Fibroblast of peridontal ligament (primary cell): ENCODE data around the gene COL19A1.

Experiments used
- DNase-seq: peaks from one replicate; pipeline ENCODE4 v3.0.0-alpha.2; 2010; ENCODE audit errors: extremely low read depth

Gene COL19A1

DNA sequence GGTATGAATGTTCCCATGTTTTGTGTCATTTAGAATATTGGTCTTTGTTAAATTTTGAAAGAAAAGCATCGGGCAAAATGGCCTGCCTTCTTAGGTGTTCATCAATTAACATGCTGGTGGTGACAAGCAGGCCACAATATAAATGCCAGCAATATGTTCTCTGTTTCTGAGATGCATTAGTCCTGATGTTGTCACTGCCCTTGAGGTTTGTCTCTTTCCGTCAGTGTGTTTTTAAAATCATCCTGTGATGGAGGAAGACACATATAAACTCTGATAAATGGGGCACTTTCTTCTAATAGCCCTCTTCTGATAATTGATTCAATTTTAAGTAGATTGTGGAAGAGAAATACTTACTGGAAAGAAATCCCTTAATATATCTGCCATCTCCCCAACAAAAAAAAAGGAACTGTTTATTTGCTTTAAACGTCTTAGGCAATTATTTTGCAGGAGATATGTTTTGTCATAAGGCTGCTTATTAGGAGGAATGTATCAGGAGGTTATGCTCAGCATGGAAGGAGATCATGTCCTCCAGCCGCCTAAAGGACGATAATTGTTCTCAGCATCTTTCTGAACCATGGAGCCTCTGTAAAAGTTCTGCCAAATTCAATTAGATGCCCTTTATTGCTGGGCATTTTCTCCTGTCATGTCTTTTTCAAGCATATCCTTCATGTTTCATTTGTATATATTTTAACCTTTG is 302.5 kb downstream of the COL19A1 start:
- DNase-seq: no peak

DNA sequence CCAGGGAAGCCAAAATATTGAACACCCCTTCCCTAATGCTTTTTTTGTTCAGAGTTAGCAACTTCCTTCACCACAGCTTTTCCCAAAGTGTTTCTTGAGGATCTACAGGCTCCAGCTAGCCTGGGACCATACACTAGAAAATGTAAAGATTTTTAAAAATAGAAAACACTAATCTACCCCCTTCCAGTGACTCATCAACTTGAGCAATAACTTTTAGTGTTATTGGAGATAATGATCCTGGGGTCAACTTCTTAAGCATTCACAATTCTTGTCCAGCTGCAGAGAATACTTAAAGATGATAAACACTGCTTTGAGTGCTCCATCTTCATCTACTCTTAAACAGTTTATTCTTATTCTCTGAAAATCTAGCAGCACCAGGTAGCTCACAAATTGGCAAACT is 304.9 kb downstream of the COL19A1 start:
- no peak for DNase-seq

DNA sequence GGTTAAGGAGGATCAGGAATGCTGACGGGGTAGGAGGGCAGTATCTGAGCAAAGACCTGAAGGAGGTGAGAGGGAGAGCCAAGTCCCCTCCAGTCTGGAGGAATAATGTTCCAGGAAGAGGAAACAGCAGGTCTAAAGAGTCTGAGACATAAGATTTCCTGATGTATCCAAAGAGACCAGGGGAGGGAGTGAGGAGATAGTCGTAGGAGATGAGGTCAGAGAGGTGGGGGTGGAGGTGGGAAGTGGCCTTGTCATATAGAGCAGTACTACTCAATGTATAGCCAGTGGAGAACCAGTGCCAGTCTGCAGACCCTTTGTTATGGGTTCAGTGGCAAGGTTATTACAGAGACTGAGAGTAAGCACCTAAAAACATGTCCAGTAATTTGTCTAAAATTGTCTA is 305.9 kb downstream of the COL19A1 start:
- no peak for DNase-seq

DNA sequence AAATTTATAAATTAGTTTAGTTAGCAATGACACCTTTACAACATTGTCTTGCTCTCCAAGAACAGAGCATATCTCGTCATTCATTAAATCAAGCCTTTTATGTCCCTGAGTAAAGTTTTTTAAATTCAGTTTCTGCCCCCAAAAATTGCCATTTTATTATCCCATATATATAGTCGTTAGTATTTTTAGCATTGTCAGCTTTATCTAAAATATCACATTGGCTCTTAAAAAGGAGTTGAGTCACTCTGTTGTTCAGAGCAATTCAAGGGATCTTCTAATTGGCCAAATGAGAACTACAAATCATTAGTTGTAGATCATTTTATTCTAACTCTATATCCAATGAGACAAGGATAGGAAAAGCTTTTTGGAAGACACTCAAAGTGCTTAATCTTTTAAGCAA is 309.4 kb downstream of the COL19A1 start:
- DNase-seq: no peak

DNA sequence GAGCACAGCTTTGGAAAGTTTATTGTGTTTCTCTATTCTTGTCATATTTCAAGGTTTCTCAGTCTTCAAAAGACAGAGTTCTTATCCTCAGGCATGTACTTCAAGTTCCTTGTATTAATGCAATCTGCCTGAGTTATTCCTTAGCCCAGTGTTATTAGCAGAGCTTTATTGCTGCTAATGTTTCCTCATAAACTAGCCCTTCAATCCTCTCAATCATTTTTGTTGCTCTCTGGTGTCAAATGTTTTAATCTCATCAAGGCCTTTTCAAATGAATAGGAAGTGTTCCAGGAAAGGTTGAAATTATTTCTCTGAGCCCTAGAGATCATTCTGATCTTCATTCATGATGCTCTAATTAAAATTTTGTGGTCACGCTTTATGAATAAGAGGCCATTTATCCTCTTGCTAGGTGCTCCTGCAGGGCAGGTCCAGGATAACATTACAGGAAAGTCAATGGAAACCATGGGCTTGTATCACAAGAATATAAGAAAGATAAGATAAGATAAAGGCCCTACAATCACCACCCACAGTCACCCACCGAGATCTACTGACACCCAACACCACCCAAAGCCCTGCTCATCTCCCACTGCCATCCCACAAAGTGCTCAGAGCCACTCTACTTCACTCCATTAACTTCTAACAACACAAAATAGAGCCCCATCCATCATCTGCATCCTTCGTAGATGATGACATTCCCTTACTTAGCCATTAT is 310.6 kb downstream of the COL19A1 start:
- no peak for DNase-seq

DNA sequence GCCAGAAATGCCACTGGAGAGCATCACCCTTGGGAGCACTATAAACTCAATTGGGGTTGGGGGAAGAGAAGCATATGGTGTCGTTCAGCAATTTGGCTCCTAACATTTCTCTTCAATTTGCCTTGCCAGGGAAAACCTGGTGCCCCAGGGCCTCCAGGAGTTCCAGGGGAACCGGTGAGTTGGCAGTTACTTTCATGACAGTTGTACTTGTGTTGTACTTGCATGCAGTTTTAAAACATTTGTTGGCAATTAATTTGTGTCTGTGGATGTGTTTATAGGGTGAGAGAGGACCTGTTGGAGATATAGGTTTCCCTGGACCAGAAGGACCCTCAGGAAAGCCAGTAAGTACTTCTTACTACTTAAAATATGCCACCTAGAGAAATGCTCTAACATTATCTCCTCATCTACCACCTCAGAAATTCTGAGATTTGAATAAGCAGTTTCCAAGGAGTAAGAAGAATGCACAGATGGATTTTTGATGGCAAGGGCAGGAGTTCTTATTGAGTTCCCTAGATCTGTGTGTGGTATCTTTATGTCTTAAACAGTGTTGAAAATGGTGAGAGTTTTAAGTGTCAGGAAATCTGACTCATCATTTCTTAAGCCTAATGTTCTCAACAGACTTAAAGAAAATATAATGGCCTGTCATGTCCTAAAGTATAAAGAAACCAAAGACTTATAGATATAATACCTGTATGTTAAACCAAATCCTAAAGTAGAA is 314.0 kb downstream of the COL19A1 start:
- no peak for DNase-seq

DNA sequence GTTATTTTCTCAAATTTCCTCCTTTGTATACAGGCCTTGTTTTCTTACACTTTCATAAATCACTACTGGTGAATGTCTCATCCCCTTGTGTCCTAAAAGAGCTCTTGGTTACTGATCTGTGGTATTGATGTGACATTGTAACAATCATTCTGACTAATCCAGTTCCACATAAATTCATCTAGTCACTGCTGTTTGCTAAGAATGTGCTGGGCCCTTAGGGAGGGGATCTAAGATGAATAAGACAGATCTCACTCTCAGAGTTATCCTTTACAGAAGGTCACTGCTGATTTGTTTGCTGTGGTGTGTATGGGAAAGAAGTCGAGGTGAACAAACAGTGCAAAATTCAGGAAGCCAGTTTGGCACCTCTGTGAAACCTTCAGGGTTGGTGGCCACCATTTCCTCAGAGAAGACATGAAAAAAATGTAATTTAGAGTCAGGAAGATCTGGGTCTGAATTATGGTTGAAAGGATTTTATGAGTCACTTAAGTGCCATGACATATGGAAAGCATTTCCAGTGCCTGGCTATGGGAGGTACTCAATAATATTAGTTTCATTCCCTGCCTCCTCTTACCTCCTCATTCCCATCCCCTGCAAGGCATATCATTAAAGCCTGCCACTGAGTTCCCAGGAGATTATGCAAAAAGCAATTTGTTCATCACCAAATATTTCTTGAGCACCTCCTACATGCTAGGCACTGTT is 314.7 kb downstream of the COL19A1 start:
- peak; percentile 6 for DNase-seq

DNA sequence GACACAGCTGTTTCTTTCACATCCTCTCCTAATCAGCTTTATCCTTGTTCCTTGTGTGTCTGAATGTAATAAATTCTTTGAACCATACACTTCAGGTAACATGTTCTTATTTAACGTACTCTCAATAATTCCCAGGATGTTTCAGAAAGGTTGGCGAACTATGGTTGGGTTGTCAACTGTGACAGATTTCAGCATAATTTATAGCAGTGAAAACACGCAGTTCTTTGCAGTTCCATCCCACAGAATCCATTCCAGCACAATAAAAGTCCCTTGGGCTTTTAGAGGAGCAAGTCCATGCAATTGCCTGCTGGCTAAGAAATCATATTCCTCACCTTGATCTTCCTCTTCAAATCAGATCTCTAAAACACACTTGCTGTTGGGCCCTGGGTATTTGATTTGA is 317.2 kb downstream of the COL19A1 start:
- no peak for DNase-seq

DNA sequence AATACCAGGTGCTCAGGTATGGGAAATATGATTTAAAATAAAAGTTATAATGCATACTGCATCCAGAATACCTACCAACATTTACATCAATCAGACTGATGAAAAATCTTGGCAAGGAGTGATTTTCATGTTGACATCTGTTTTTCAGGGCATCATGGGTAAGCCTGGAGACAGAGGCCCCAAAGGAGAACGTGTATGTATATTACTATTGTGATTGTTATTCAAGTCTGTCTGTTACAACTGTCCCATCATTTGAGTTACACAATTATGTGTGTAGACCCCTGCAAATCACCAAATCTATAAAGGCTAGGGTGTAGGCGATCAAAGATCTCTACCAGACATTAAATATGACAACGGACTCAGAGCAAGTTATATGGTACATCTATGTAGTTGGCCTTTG is 318.4 kb downstream of the COL19A1 start:
- no peak for DNase-seq

DNA sequence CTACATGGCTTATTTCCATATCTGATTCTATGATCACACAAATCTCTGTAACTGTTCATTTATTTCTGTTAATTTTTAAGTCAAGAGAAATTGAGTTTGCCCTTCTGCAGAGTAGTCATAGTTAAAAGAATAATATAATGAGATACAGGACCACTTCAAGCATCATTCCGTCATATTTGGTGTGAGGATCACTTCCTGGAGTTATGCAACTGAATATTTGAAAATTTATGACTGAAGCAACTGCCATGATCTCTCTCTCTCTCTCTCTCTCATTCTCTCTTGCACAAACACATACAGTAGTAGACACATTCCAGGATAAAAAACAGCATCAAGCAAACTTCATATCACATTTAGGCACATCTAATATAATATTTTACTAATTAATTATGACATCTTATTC is 320.1 kb downstream of the COL19A1 start:
- DNase-seq: no peak

DNA sequence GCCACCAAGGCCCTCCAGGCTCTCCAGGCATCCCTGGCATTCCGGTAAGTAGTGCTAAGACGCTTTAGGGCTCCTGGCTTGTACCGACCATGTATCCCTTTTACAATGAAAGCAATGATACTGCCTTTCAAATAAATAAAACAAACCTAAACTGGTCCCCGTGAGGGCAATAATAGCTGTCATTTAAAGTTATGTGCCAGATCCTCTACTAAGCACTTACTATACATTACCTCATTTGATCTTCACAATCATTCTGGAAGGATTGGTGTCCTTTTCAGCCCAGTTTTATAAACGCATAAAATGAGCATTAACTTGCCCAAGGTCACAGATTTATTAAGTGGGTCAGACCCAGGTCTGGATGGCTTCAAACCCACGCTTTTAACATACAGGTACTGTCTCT is 321.8 kb downstream of the COL19A1 start:
- no peak for DNase-seq

DNA sequence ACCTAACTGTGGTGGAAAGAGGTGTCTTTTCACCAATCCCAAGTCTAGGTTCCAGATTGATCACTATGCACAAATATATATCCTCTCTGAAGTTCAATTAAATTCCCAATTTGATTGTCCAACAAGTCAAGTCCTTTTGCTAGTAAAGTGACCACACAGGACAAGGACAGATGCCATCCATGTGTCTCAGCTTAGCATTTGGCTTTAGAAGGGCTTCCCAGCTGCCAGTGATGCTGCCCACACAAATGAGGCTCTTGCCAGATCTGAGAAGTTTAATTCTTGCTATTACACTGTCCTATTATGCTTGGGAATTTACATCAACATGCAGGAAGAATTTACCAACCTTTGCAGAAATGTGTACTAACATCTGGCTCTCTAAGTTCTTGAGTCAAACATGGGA is 328.1 kb downstream of the COL19A1 start:
- no peak for DNase-seq

DNA sequence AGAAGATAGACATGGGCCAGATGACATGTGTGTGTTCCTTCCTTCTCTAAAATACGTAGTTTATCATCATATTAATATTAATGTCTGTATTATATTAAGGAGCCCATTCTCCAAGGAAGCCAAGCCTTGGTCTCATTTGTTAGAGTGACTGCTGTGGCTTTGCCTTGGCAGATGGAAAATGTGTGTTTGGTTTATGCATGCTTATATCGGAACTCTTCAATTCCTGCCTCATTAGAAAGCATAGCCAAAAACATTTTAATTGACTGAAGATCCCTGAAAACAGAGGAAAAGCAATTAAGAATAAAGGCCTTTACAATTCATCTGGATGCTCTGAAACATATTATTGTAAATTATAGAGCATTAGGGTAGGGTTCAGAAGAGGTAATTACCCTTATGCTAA is 330.2 kb downstream of the COL19A1 start:
- no peak for DNase-seq

DNA sequence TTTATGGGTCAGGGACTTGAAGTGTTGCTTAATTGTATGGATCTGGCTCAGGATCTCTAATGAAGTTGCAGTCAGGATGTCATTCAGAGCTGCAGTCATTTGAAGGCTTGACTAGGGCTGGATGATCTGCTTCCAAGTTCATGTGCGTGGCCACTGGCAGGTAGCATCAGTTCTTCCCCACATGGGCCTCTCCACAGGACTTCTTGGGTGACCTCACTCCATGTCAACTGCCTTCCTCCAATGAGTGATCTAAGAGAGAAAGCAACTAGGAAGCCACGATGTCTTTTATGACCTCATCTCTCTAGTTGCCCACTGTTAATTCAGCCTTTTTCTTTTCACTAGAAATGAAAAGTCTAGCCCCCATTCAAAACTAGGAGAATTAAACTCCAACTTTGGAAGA is 332.4 kb downstream of the COL19A1 start:
- no peak for DNase-seq

DNA sequence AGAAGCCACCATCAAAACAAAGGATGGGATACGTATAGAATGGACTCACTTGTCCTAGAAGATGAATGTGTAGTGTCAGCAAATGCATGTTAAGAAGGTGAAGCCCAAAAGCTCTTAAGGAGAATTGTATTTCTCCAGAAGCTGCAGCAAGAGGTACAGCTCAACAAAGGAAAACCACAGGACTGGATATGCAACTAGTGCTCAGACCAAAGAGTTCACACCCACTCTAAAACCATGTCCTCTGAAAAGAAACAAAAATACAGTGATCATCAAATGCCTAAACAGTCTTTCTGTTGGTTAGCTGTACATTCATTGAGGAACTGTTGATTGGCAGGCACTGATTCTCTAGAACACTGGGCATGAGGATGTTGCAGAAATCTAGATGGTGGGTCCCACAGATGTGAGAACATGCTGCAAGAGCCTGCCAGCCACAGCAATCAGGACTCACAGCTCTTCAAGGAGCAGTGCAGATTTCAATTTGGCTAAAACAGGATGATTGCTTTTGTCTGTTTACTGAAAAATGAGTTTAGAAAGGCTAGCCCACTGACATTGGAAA is 342.0 kb downstream of the COL19A1 start:
- DNase-seq: no peak

DNA sequence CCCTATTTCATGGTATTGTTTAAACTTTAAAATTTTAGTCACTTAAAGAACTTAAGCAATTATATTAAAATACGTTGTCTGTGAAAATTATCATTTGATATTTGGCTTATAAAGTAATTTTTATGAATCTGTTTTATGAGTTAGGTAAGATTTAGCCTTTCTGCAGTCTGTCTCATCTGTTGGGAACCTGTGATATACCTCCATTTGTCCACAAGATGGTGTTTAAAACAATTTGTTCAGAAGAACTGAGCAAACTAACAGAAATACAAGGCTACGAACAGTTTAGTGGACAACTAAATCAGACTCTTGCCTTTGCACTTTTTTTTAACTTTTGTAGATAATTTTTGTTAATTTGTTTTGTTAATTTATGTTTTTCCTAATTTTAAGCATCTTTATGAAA is 344.1 kb downstream of the COL19A1 start:
- no peak for DNase-seq

DNA sequence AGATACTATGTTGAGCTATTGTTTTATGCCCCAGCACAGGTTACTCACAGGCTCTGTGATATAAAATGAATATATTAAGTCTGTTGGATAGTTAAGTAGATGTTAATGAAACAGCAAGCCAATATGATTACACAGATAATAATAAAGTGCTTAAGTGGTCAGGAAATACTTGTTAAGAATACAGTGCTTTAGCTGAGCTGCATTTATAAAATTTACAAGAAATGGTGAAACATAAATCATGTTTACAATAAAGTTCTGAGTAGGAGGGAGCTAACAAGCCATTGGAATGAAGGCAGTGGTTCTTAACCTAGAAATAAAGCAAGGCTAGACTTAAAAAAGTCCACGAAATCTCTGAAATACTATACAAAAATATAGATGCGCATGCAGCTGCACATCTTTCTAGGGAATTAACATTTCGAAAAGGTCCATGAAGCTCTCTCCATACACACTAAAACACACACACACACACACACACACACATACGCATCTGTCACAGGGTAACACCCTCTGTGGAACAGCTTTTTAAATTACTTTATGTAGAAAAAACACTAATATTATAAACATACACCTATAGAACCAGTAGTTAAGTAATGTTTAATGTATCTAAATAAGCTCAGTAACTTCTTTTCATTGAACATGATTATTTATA is 349.2 kb downstream of the COL19A1 start:
- DNase-seq: no peak

DNA sequence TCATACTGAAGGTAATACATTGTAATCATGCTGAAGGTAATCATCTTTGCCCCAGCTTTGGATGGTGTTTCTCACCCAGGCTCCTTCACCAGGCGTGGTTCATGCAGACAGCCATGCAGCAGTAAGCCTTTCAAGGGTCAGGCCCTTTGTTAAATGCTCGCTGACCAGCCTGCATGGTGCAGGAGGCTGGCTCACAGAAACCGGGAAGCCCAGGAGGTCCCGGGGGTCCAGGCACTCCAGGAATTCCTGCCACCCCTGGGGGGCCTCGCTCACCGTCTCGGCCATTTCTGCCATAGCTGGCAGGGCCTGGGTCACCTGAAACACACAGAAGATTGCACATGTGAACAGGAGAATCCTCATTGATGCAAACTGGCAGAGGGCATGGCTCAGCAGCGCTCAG is 350.4 kb downstream of the COL19A1 start:
- no peak for DNase-seq

DNA sequence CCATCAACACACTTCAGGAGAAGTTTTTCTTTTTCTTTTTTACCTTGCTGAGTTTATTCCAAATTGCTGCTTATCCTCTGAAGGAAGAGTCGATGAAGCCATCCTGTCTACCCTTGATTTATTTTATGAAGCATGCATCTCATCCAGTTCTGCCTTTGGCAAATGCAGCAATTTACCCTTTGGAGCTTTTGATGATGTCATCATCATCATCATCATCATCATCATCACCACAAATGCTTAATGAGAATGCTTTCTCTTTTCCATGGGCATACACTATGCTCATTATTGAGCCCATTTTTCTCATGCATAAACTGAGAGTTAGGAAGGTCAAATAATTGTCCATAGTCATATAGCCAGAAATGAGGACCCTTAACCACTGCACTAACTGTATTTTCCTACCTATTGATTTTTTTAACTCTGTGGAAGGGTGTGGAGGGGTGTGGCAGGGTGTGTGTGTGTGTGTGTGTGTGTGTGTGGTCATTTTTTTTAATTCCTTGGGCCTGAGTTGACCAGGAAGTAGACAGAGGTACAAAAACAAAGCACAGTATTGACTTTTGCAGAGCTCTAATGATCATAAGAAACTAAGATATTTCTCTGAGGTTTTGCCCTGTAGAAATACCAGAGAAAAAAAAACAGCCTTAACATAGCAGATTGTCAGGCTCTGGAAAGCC is 353.7 kb downstream of the COL19A1 start:
- no peak for DNase-seq

DNA sequence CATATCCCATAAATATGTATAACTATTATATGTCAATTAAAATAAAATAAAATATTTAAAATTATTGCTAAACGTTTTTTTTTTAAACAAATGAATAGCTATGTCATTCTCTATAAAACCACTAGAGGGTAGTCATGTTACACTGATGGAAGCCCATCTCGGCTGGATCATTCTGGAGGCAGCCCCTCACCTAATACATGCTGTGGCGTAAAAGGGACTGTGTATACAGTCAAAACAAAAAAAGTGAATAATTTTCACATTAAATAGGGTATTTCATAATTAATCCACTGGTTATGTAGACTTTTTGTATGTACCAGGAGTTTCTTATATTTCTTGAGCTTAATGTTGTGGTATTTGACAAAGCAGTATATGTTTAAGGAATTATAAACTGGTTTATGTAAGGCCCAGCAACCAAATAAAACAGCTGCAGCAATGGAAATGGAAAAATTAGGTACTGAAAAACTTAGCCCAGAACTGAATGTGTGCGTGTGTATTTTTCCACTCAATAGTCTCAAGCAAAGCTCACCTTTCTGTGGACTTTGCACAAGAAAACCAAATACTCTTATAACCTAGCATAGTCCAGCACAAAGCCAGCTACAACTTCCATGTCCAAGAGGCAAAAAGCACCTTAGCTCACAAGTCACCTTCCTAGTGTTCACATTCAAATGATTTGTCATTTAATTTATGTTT is 354.8 kb downstream of the COL19A1 start:
- peak; percentile 33 for DNase-seq
